GDM1 (cell line): ENCODE measurements around the gene FAM186B.

ENCODE experiments used
- DNase-seq: peaks from one replicate; lab custom pipeline; 2025; lab: John Stamatoyannopoulos, UW

Gene FAM186B

DNA sequence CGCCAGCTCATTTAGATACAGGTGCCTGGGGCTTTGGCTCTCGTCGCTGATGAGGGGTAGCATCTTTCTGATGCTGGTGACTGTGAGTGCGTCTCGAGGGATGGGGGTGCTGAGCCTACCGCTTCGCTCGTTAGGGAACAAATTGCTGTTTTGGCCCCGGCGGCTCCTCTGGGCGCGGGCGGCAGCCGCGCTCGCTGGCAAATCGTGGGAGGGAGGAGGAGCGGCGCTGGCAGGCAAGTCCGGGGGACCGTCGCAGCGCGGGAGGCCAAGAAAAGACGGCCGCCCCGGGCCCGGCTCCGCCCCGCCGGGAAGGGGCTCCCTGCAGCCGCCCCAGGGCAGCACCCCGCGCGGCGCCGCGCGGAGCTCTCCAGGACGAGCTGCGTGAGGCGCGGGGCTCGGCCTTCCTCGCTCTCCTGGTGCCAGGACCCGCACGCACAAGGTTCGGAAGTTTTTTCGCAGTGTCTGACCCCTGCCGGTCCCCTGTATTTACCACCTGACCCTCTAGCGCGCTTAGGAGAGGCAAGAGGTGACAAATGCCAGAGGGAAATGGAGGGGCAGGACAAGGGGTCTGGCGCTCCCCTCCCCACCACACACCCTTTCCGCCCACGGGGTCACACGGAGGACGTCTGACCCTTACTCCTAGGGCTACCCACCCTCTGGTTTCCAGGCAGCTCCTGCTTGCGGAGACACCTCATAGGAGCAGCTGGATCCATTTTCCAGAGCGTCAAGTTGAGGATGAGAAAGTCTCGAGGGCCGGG lies 67.5 kb downstream of the FAM186B start:
- no peak for DNase-seq
